HCT116 (cell line): ENCODE results near the gene DCTN4. TPM values are rescaled to one million over a fixed set of nuclear protein-coding genes. Genes with fewer than 3 reads are reported as not detected.

ENCODE experiments used
- ATAC-seq: fragments of 200-7000 bp; cut with Tn5 transposase; 2 replicates; pipeline ENCODE4 v1.9.1; 2020; ENCODE audit warnings: mild to moderate bottlenecking, moderate library complexity
- BruUV-seq: library from RNA; stranded (reverse); fragments of 400-500 nt; replicated peaks from 2 replicates; lab custom pipeline; 2021; lab: Mats Ljungman, UMichigan
- CTCF ChIA-PET: fragments of 300-600 bp; sonication (Branson Sonifier 250); formaldehyde crosslinking; loops from one replicate; lab custom pipeline; 2021; ENCODE audit warnings: antibody characterized with exemption; lab: Charles Lee
- POLR2A ChIA-PET: fragments of 300-600, 350-600 bp; sonication (Branson Sonifier 250); formaldehyde crosslinking; loops from one replicate; lab custom pipeline; 2021; ENCODE audit warnings: antibody characterized with exemption; lab: Charles Lee
- RAD21 ChIA-PET, 2 experiments: fragments of 300-600 bp; sonication (Branson Sonifier 250); formaldehyde crosslinking; loops; one replicate each; lab custom pipeline; 2023; ENCODE audit warnings: low total read pairs in 2 of 2; ENCODE audit not compliant: uncharacterized antibody in 2 of 2, unreplicated experiment in 2 of 2, low non-redundant PET in 1 of 2; lab: Charles Lee
- DNase-seq: peaks from one replicate; pipeline ENCODE4 v3.0.0-alpha.2; 2010; ENCODE audit warnings: low read depth, low spot score
- H2AFZ ChIP-seq: fragments of 200-600 bp; shearing (Covaris generic), sonication (generic); 2 replicates; pipeline ENCODE4 v1.6.1; 2017; ENCODE audit warnings: low read depth, mixed run types, mixed read lengths, antibody characterized with exemption, low read length; ENCODE audit not compliant: poor library complexity, severe bottlenecking
- H3K27ac ChIP-seq: 2 replicates; pipeline ENCODE4 v1.5.1; 2012; ENCODE audit warnings: low read depth, low read length
- H3K27me3 ChIP-seq: fragments of 200-600 bp; sonication (generic); 2 replicates; pipeline ENCODE4 v1.6.1; 2016; ENCODE audit warnings: mixed run types, low read length, mixed read lengths; ENCODE audit not compliant: insufficient read depth
- H3K36me3 ChIP-seq, 2 experiments: fragments of 200-500 bp in 1 of 2; fragments of 200-600 bp in 1 of 2; sonication (Bioruptor generic) in 1 of 2; sonication (generic) in 1 of 2; 2 replicates each; pipeline versions ENCODE4 v1.5.1 to v1.6.1; 2014 to 2016; ENCODE audit warnings: low read length in 2 of 2, inconsistent platforms in 1 of 2, mixed read lengths in 1 of 2, mixed run types in 1 of 2; ENCODE audit not compliant: insufficient read depth in 2 of 2, control insufficient read depth in 1 of 2
- H3K4me1 ChIP-seq, 2 experiments: fragments of 200-600 bp in 1 of 2; sonication (generic) in 1 of 2; 2 replicates each; pipeline versions ENCODE4 v1.5.1 to v1.6.1; 2012 to 2017; ENCODE audit warnings: low read length in 2 of 2, inconsistent platforms in 1 of 2, mild to moderate bottlenecking in 1 of 2, mixed read lengths in 1 of 2, mixed run types in 1 of 2, moderate library complexity in 1 of 2; ENCODE audit not compliant: insufficient read depth in 2 of 2, control insufficient read depth in 1 of 2
- H3K4me2 ChIP-seq: fragments of 200-600 bp; sonication (generic); 2 replicates; pipeline ENCODE4 v1.6.1; 2017; ENCODE audit warnings: mixed run types, low read length, mixed read lengths
- H3K4me3 ChIP-seq, 2 experiments: fragments of 200-600 bp in 1 of 2; sonication (generic) in 1 of 2; replicated peaks in 1 of 2; 2 replicates each; pipeline ENCODE4 v1.5.1; 2011 to 2016; ENCODE audit warnings: low read length in 2 of 2, control low read depth in 1 of 2, low read depth in 1 of 2, mild to moderate bottlenecking in 1 of 2, mixed read lengths in 1 of 2, mixed run types in 1 of 2
- H3K79me2 ChIP-seq: fragments of 200-600 bp; sonication (generic); 2 replicates; pipeline ENCODE4 v1.6.1; 2017; ENCODE audit warnings: mild to moderate bottlenecking, mixed run types, low read length, moderate library complexity, mixed read lengths; ENCODE audit not compliant: insufficient read depth
- H3K9ac ChIP-seq: fragments of 200-600 bp; sonication (generic); 2 replicates; pipeline ENCODE4 v1.6.1; 2016; ENCODE audit warnings: low read length, mixed read lengths
- H3K9me2 ChIP-seq: fragments of 200-600 bp; sonication (generic), shearing (Covaris generic); 2 replicates; pipeline ENCODE4 v1.6.1; 2017; ENCODE audit warnings: mixed run types, mild to moderate bottlenecking, moderate library complexity; ENCODE audit not compliant: insufficient read depth
- H3K9me3 ChIP-seq, 2 experiments: fragments of 200-500 bp in 1 of 2; fragments of 200-600 bp in 1 of 2; sonication (Bioruptor generic) in 1 of 2; sonication (generic) in 1 of 2; 2 replicates each; pipeline ENCODE4 v1.6.1; 2014 to 2017; ENCODE audit warnings: low read length in 2 of 2, mixed read lengths in 2 of 2, inconsistent platforms in 1 of 2, low read depth in 1 of 2, mild to moderate bottlenecking in 1 of 2, mixed run types in 1 of 2, moderate library complexity in 1 of 2; ENCODE audit not compliant: control insufficient read depth in 1 of 2, insufficient read depth in 1 of 2
- H4K20me1 ChIP-seq: fragments of 200-600 bp; sonication (generic), shearing (Covaris generic); 2 replicates; pipeline ENCODE4 v1.6.1; 2017; ENCODE audit warnings: mixed run types, mild to moderate bottlenecking, moderate library complexity; ENCODE audit not compliant: insufficient read depth
- CEBPB ChIP-seq: IDR thresholded peaks from 2 replicates; pipeline ENCODE4 v1.6.1; 2012; ENCODE audit warnings: low read depth
- CTCF ChIP-seq, 3 experiments: fragments of 200-600 bp in 1 of 3; sonication (generic) in 1 of 3; IDR thresholded peaks in 2 of 3; conservative IDR thresholded peaks in 1 of 3; 2 replicates each; pipeline ENCODE4 v1.5.1; 2012 to 2017; ENCODE audit warnings: low read depth in 2 of 3, low read length in 2 of 3, antibody characterized with exemption in 1 of 3, borderline replicate concordance in 1 of 3, control low read depth in 1 of 3, mild to moderate bottlenecking in 1 of 3, mixed read lengths in 1 of 3, mixed run types in 1 of 3, moderate library complexity in 1 of 3; ENCODE audit not compliant: insufficient read depth in 1 of 3
- EGR1 ChIP-seq: IDR thresholded peaks from 2 replicates; pipeline ENCODE4 v1.6.1; 2012; ENCODE audit warnings: low read depth
- ELF1 ChIP-seq: IDR thresholded peaks from 2 replicates; pipeline ENCODE4 v1.6.1; 2012; ENCODE audit warnings: low read depth, borderline replicate concordance
- EZH2phosphoT487 ChIP-seq: fragments of 200-600 bp; IDR thresholded peaks from 2 replicates; pipeline ENCODE4 v1.6.1; 2018; ENCODE audit warnings: antibody characterized with exemption, borderline replicate concordance
- FOSL1 ChIP-seq: IDR thresholded peaks from 2 replicates; pipeline ENCODE4 v1.6.1; 2012; ENCODE audit warnings: low read depth
- JUND ChIP-seq: IDR thresholded peaks from 2 replicates; pipeline ENCODE4 v1.6.1; 2012
- POLR2A ChIP-seq: IDR thresholded peaks from 2 replicates; pipeline ENCODE4 v1.7.0; 2011; ENCODE audit warnings: borderline replicate concordance; ENCODE audit not compliant: insufficient read depth, insufficient read length; ENCODE audit errors: extremely low read depth
- RAD21 ChIP-seq: IDR thresholded peaks from 2 replicates; pipeline ENCODE4 v1.6.1; 2012; ENCODE audit warnings: low read depth, mild to moderate bottlenecking
- SP1 ChIP-seq: IDR thresholded peaks from 2 replicates; pipeline ENCODE4 v1.6.1; 2012; ENCODE audit warnings: low read depth
- SRF ChIP-seq: IDR thresholded peaks from 2 replicates; pipeline ENCODE4 v1.6.1; 2012; ENCODE audit warnings: low read depth
- TCF7L2 ChIP-seq: IDR thresholded peaks from 2 replicates; pipeline ENCODE4 v1.7.0; 2011; ENCODE audit warnings: borderline replicate concordance, inconsistent platforms; ENCODE audit not compliant: insufficient read depth, insufficient read length; ENCODE audit errors: extremely low read depth
- YY1 ChIP-seq: IDR thresholded peaks from 2 replicates; pipeline ENCODE4 v1.6.1; 2011; ENCODE audit warnings: low read length, low read depth, moderate library complexity, mild to moderate bottlenecking; ENCODE audit not compliant: insufficient replicate concordance; ENCODE audit errors: extremely low read depth
- ZFX ChIP-seq: fragments of 450-650 bp; IDR thresholded peaks from 2 replicates; pipeline ENCODE4 v1.6.1; 2017
- intact Hi-C: fragments of 100-400 bp; cut with micrococcal nuclease; formaldehyde crosslinking; loops from 2 replicates; pipeline ENCODE4 v1.10.0; 2022
- total RNA-seq: library from RNA; stranded (reverse); gene quantifications from one replicate; pipeline ENCODE4 v1.2.1, GENCODE V29; 2021; ENCODE audit not compliant: unreplicated experiment
- TF ChIP-seq, protein P1 (sequence below): IDR thresholded peaks from 2 replicates; pipeline ENCODE4 v1.6.1; 2011; ENCODE audit warnings: mild to moderate bottlenecking, low read length, moderate library complexity; ENCODE audit not compliant: insufficient replicate concordance; ENCODE audit errors: extremely low read depth
- TF ChIP-seq, protein P2 (sequence below): IDR thresholded peaks from 2 replicates; pipeline ENCODE4 v1.6.1; 2012
- TF ChIP-seq, protein P3 (sequence below): IDR thresholded peaks from 2 replicates; pipeline ENCODE4 v1.6.1; 2012

The DCTN4 gene
- total RNA-seq, 1 experiment from 2014 or later: 78.8 TPM

DNA sequence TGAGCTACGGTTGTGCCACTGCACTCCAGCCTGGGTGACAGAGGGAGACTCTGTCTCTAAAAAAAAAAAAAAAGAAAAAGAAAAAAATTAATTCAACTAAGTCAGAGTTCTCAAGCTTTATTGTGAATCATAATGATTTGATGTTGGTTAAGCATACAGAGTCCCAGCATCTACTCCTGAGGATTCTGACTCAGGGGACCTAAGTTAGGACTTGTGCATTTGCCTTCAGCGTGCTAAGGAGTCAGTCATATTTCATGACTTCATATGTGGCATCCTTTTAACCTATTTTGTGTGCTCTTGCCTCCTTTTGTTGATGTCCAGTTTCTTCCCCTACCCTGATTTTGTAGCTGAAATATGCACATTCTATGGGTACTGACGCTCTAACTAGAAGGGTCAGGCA, 94.9 kb downstream of the DCTN4 start:
- Histone ChIP-seq H3K4me2 (no peak overlapping the region), H3K9me3 (no peaks in the 10 kb centered on the region), H4K20me1 (no peaks in the 10 kb centered on the region), H3K27ac (no peak overlapping the region), H3K9ac (no peak overlapping the region), H3K4me3 (no peak overlapping the region), H3K27me3 (no peaks in the 10 kb centered on the region; the same call in 1 of the 2 replicates), H3K9me2 (no peaks in the 10 kb centered on the region), H2AFZ (no peak overlapping the region), H3K36me3 (no peaks in the 10 kb centered on the region), H3K79me2 (no peaks in the 10 kb centered on the region)
- no peak for DNase-seq
- ChIA-PET POLR2A (no interaction called here), CTCF (interaction anchor here (0.8 kb wide), 1 partner anchor 10 kb away, joined by 3 read pairs; no protein-coding TSS in a partner anchor)
- no TSS peak for BruUV-seq
- no peak for ATAC-seq
- intact Hi-C loops: no loop called here
- TF ChIP-seq, protein P1, sequence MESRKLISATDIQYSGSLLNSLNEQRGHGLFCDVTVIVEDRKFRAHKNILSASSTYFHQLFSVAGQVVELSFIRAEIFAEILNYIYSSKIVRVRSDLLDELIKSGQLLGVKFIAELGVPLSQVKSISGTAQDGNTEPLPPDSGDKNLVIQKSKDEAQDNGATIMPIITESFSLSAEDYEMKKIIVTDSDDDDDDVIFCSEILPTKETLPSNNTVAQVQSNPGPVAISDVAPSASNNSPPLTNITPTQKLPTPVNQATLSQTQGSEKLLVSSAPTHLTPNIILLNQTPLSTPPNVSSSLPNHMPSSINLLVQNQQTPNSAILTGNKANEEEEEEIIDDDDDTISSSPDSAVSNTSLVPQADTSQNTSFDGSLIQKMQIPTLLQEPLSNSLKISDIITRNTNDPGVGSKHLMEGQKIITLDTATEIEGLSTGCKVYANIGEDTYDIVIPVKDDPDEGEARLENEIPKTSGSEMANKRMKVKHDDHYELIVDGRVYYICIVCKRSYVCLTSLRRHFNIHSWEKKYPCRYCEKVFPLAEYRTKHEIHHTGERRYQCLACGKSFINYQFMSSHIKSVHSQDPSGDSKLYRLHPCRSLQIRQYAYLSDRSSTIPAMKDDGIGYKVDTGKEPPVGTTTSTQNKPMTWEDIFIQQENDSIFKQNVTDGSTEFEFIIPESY: no peak
- TF ChIP-seq JUND: no peak
- no peak for TF ChIP-seq EZH2phosphoT487
- TF ChIP-seq CTCF (IDR thresholded peaks at IDR 0.05 in 2 of 3, conservative IDR thresholded peaks at IDR 0.05 in 1 of 3; ENCODE audit: borderline replicate concordance in 1 of 3, insufficient read depth in 1 of 3, low read depth in 2 of 3, low read length in 2 of 3): no peak
- TF ChIP-seq SRF: no peak
- no peak for TF ChIP-seq RAD21
- TF ChIP-seq, protein P2, sequence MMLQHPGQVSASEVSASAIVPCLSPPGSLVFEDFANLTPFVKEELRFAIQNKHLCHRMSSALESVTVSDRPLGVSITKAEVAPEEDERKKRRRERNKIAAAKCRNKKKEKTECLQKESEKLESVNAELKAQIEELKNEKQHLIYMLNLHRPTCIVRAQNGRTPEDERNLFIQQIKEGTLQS: no peak
- no peak for TF ChIP-seq TCF7L2
- TF ChIP-seq CEBPB: no peak
- TF ChIP-seq SP1: no peak
- TF ChIP-seq, protein P3, sequence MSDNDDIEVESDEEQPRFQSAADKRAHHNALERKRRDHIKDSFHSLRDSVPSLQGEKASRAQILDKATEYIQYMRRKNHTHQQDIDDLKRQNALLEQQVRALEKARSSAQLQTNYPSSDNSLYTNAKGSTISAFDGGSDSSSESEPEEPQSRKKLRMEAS: no peak
- TF ChIP-seq FOSL1: no peak
- no peak for TF ChIP-seq ELF1
- TF ChIP-seq YY1: no peak
- no peak for TF ChIP-seq POLR2A
- TF ChIP-seq EGR1: no peak
- no peak for TF ChIP-seq ZFX
- TF ChIP-seq, all 23 proteins: peak for 0
- no peaks in the 10 kb centered on the region for H3K4me1 ChIP-seq
- RAD21 ChIA-PET: no interaction called here
